HUES48 (cell line): ENCODE measurements around the gene RASA4B.
A peak's percentile ranks its signal among the peaks of the same experiment; 100 is the strongest.
"Not testable (repeated sequence)": the region's sequence is repeated elsewhere in the genome, so short reads cannot be mapped to it uniquely, and the experiment has no call there.

Experiments used
- H3K27ac ChIP-seq: one replicate; pipeline ENCODE4 v1.7.0; 2013; ENCODE audit warnings: low read depth, low read length, inconsistent platforms
- H3K27me3 ChIP-seq: 2 replicates; pipeline ENCODE4 v1.6.1; 2013; ENCODE audit warnings: mild to moderate bottlenecking, low read length; ENCODE audit not compliant: control insufficient read depth, insufficient read depth
- H3K36me3 ChIP-seq: 2 replicates; pipeline ENCODE4 v1.6.1; 2013; ENCODE audit warnings: low read length; ENCODE audit not compliant: control insufficient read depth, insufficient read depth
- H3K4me1 ChIP-seq: 2 replicates; pipeline ENCODE4 v1.6.1; 2013; ENCODE audit warnings: mild to moderate bottlenecking, low read length; ENCODE audit not compliant: control insufficient read depth, insufficient read depth
- H3K4me3 ChIP-seq: 2 replicates; pipeline ENCODE4 v1.5.1; 2013; ENCODE audit warnings: mild to moderate bottlenecking, low read depth, low read length
- H3K9ac ChIP-seq: 2 replicates; pipeline ENCODE4 v1.6.1; 2013; ENCODE audit warnings: mild to moderate bottlenecking, low read depth, low read length, moderate library complexity
- H3K9me3 ChIP-seq: 2 replicates; pipeline ENCODE4 v1.6.1; 2013; ENCODE audit warnings: low read length; ENCODE audit not compliant: control insufficient read depth, insufficient read depth

Gene RASA4B

DNA sequence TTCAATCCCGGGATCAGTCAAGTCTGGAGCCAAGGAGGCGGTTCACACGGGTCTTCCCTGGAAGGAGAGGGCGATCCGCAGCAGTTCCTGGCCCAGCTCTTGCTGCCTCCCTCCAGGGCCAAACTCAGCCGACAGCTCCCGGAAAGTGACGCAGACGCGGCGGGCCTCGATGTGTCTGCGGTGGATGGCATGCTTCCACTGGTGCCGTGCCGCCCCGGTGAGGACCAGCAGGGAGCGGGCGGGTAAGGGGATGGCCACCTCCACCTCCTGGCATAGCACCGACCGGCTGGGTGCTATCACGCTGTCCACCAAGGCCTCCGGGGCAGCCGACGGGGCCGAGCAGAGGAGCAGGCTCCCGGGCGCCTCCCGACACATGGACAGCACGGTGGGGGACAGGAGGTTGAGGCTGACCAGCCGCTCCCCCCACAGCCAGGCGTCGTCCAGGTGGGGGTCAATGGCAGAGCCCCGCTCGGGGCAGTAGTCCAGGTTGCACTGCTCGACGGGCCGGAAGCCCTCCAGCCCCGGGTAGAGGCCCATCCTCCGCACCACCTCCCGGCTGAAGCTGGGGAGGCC is 60.1 kb downstream of the RASA4B start:
- no peaks in the 10 kb centered on the region for H3K4me1 ChIP-seq
- no peaks in the 10 kb centered on the region for H3K27me3 ChIP-seq
- H3K9me3 ChIP-seq = no peaks in the 10 kb centered on the region
- H3K27ac ChIP-seq = no peak overlapping the region
- H3K36me3 ChIP-seq = peaks cover 42% of the 10 kb centered on the region
- H3K9ac ChIP-seq = no peak overlapping the region
- no peak overlapping the region for H3K4me3 ChIP-seq

- H3K4me3 ChIP-seq = no peak overlapping the region
- H3K27me3 ChIP-seq = no peaks in the 10 kb centered on the region
- H3K36me3 ChIP-seq = peaks cover 35% of the 10 kb centered on the region
- H3K27ac ChIP-seq = no peak overlapping the region
- no peaks in the 10 kb centered on the region for H3K9me3 ChIP-seq
- H3K4me1 ChIP-seq = no peaks in the 10 kb centered on the region
- H3K9ac ChIP-seq = no peak overlapping the region
Observed at GRCh38 chr7:102456327-102456726, 61.2 kb downstream of the RASA4B start.

DNA sequence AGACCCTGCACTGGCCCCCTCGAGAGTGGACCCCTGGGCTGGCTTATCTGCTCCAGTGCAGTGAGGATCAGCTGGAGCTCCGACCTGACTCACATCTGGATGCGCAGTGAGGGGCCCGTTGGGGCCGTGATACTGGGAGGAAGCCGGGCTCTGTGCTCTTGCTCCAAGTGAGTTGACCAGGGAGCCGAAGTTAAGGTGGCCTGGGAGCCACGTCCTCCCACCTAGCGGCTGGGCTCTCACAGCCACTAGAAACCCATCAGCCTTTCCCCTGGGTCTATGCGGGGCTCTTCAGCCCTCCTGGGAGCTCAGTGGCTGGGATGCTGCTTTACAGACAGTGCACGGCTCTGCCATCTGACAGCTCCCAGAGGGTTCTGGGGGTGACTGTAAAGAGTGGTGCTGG is 62.0 kb downstream of the RASA4B start:
- H3K27me3 ChIP-seq = no peaks in the 10 kb centered on the region
- no peaks in the 10 kb centered on the region for H3K4me1 ChIP-seq
- H3K9me3 ChIP-seq = no peaks in the 10 kb centered on the region
- no peak overlapping the region for H3K27ac ChIP-seq
- peaks cover 35% of the 10 kb centered on the region for H3K36me3 ChIP-seq
- H3K9ac ChIP-seq = no peak overlapping the region
- H3K4me3 ChIP-seq = no peak overlapping the region

- peaks cover 35% of the 10 kb centered on the region for H3K36me3 ChIP-seq
- not testable (repeated sequence) for H3K9me3 ChIP-seq, H3K9ac ChIP-seq, H3K27ac ChIP-seq, H3K4me3 ChIP-seq, H3K27me3 ChIP-seq, H3K4me1 ChIP-seq
Observed at GRCh38 chr7:102454932-102455331, 62.6 kb downstream of the RASA4B start.

DNA sequence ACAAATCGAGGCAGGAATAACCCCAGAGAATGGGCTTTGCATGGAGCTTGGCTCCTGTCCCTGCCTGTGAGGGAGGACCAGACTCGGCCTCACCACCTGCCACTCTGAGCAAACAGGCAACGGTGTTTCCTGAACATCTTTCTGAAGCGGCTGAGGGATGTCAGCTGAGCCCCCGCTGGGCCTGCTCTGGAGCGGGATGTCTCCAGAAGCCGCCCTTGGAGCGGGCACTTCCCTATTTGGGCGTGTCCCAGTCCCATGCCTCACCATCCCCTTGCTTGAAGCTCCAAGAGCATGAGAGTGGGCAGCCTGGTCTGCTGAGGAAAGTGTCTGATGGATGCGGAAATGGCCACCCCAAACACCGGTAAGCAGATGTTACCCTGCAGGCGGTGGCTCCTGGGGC is 63.1 kb downstream of the RASA4B start:
- Histone ChIP-seq H3K27me3 (no peaks in the 10 kb centered on the region), H3K9ac (no peak overlapping the region), H3K36me3 (peaks cover 33% of the 10 kb centered on the region), H3K27ac (no peak overlapping the region), H3K4me1 (no peaks in the 10 kb centered on the region), H3K4me3 (no peak overlapping the region), H3K9me3 (no peaks in the 10 kb centered on the region)

DNA sequence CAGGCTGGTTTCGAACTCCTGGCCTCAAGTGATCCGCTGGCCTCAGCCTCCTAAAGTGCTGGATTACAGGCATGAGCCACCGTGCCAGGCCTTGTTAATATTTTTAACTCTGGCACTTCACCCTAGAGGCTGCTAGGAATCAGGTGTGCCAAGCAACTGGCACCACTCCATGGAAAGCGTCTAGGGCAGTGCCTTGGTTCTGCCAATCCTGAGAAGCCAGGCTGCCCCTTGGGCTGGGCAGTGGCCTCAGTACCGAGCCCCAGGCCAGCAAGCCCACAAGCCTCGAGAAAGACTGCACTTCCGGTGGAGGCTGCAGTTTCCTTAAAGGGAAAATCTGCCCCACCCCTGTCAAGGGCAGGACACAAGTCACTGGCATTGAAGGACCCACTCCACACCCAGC is 64.3 kb downstream of the RASA4B start:
- H3K4me1 ChIP-seq = no peaks in the 10 kb centered on the region
- no peaks in the 10 kb centered on the region for H3K9me3 ChIP-seq
- no peak overlapping the region for H3K9ac ChIP-seq
- no peak overlapping the region for H3K27ac ChIP-seq
- H3K36me3 ChIP-seq = peaks cover 22% of the 10 kb centered on the region
- no peak overlapping the region for H3K4me3 ChIP-seq
- no peaks in the 10 kb centered on the region for H3K27me3 ChIP-seq

DNA sequence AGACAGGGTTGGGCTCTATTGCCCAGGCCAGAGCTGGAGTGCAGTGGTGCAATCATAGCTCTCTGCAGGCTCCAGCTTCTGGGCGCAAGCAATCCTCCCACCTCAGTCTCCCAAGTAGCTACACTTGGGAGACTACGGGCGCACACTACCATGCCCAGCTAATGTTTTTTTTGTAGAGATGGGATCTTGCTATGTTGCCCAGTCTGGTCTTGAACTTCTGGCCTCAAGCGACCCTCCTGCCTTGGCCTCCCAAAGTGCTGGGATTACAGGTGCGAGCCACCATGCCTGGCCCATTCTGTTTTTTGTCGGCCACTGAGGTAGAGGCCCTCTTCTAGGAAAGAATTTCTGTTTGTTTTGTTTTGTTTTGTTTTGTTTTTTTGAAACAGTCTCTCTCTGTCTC is 65.1 kb downstream of the RASA4B start:
- Histone ChIP-seq H3K4me3 (no peak overlapping the region), H3K36me3 (peaks cover 14% of the 10 kb centered on the region), H3K9ac (no peak overlapping the region), H3K27ac (no peak overlapping the region), H3K4me1 (no peaks in the 10 kb centered on the region), H3K9me3 (no peaks in the 10 kb centered on the region), H3K27me3 (no peaks in the 10 kb centered on the region)

DNA sequence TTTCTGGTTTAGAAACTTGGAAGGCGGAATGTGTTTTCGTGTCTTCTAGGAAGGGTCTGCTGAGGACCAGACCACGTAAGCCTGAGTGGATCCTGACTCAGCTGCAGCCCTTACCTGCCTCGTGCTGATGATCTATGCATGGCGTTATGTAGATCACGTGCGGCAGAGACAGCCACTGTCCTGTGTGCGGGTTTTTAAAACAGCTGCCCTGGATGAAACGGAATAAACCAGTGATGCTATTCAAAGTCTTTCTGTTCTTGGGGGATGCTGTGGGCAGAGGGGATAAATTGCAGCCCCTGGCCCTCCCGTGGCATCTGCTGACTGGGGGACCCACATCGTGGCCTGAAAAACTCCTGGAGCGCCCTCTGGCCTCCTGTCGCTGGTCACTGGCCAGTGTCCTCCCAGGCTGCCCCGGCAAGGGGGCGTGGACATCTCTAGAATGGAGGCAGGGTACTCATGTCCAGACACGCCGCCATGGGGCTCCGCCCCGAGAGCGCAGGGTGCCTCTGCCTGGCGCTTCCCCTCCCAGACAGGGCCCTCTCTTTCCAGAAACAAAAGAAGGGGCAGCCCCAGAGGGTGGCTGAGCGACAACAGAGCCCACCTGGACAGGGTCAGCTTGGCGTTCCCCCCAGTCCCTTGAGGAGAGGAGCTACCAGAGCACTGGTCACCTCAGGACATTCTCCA is 66.1 kb downstream of the RASA4B start:
- no peak overlapping the region for H3K9ac ChIP-seq
- no peaks in the 10 kb centered on the region for H3K4me1 ChIP-seq
- H3K9me3 ChIP-seq = no peaks in the 10 kb centered on the region
- peaks cover 13% of the 10 kb centered on the region for H3K36me3 ChIP-seq
- H3K27me3 ChIP-seq = no peaks in the 10 kb centered on the region
- H3K27ac ChIP-seq = peak overlapping the region; percentile 12
- no peak overlapping the region for H3K4me3 ChIP-seq

- peaks cover 13% of the 10 kb centered on the region; the same call in 1 of the 2 replicates for H3K36me3 ChIP-seq
- H3K27me3 ChIP-seq = no peaks in the 10 kb centered on the region
- H3K4me3 ChIP-seq = no peak overlapping the region
- no peak overlapping the region for H3K27ac ChIP-seq
- H3K9me3 ChIP-seq = no peaks in the 10 kb centered on the region
- H3K4me1 ChIP-seq = no peaks in the 10 kb centered on the region
- no peak overlapping the region for H3K9ac ChIP-seq
Observed at GRCh38 chr7:102450242-102450641, 67.3 kb downstream of the RASA4B start.

GRCh38 chr7:102449136-102449535 is 68.4 kb downstream of the RASA4B start:
- no peak overlapping the region for H3K27ac ChIP-seq
- no peaks in the 10 kb centered on the region for H3K4me1 ChIP-seq
- H3K4me3 ChIP-seq = no peak overlapping the region
- no peak overlapping the region for H3K9ac ChIP-seq
- H3K36me3 ChIP-seq = peaks cover 17% of the 10 kb centered on the region; the same call in 1 of the 2 replicates
- no peaks in the 10 kb centered on the region for H3K9me3 ChIP-seq
- no peaks in the 10 kb centered on the region for H3K27me3 ChIP-seq

DNA sequence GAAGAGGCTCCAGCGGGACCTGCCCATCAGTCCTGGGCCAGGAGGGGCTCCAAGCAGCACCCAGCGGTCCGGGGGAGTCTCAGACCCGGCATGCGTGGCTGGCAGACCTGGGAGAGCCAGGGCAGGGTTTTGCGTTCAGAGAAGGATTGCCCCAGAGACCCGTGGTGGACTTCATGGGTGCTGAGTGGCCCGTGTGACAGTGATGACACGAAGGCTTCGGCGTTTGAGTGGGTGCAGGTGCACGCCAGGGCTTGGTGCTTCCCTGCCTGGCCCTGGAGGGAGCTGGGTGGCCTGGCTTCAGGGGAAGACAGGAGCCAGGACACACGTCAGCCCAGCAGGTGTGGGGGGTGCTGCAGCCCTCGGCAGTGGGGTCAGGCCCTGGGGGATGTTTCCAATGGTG is 70.3 kb downstream of the RASA4B start:
- H3K4me1 ChIP-seq = no peaks in the 10 kb centered on the region
- H3K4me3 ChIP-seq = no peak overlapping the region
- H3K9ac ChIP-seq = no peak overlapping the region
- no peak overlapping the region for H3K27ac ChIP-seq
- no peaks in the 10 kb centered on the region for H3K27me3 ChIP-seq
- H3K9me3 ChIP-seq = no peaks in the 10 kb centered on the region
- H3K36me3 ChIP-seq = peaks cover 17% of the 10 kb centered on the region; the same call in 1 of the 2 replicates
